Measurements from ENCODE around the gene DNASE2B. TPM values are rescaled to one million over a fixed set of nuclear protein-coding genes. Genes with fewer than 3 reads are reported as not detected.

DNASE2B gene
- total and polyA plus RNA-seq, 2 experiments from 2014 or later = not detected

GRCh38 chr1:84382127-84382526, 16.2 kb upstream of the DNASE2B start:
- Histone ChIP-seq H3K9me2 (ENCODE audit: insufficient read depth) (no peaks in the 10 kb centered on the region), H3K27ac (ENCODE audit: low read depth) (no peak overlapping the region), H3K4me2 (peak overlapping the region; percentile 6; the same call in 1 of the 2 replicates), H2AFZ (no peak overlapping the region; the same call in 1 of the 2 replicates), H3K4me3 (no peak overlapping the region), H3K27me3 (ENCODE audit: insufficient read depth) (no peaks in the 10 kb centered on the region), H3K4me1 (ENCODE audit: insufficient read depth) (peaks cover 12% of the 10 kb centered on the region; the same call in 1 of the 2 replicates), H3F3A (replicated peaks; ENCODE audit: low read depth) (no peaks in the 10 kb centered on the region), H4K20me1 (replicated peaks; ENCODE audit: insufficient read depth) (no peaks in the 10 kb centered on the region), H3K79me2 (replicated peaks; ENCODE audit: insufficient read depth) (no peaks in the 10 kb centered on the region), H3K36me3 (ENCODE audit: insufficient read depth) (no peaks in the 10 kb centered on the region)
- Mint-ChIP-seq H3K9me3 (no peaks in the 10 kb centered on the region), H3K36me3 (ENCODE audit: low read depth) (no peaks in the 10 kb centered on the region), H3K4me1 (peaks cover 8% of the 10 kb centered on the region), H3K27ac (no peak overlapping the region), H3K27me3 (ENCODE audit: insufficient read depth, low read depth, poor library complexity) (no peaks in the 10 kb centered on the region), H3K4me3 (no peak overlapping the region)
- ATAC-seq (no peak), DNase-seq (ENCODE audit: low spot score) (no peak)
- no peak for TF ChIP-seq EZH2 (IDR thresholded peaks at IDR 0.05; ENCODE audit: low read depth, unreplicated experiment)
- TF ChIP-seq POLR2AphosphoS5 (IDR thresholded peaks at IDR 0.05; ENCODE audit: low read depth) = no peak
- TF ChIP-seq REST (IDR thresholded peaks at IDR 0.05; ENCODE audit: unreplicated experiment) = no peak
- no peak for TF ChIP-seq STAT1 (IDR thresholded peaks at IDR 0.05; ENCODE audit: unreplicated experiment)
- TF ChIP-seq JUNB (IDR thresholded peaks at IDR 0.05; ENCODE audit: unreplicated experiment) = no peak
- no peak for TF ChIP-seq ZNF114 (CRISPR knock-in tag; IDR thresholded peaks at IDR 0.05)

GRCh38 chr1:84385347-84385746, 12.9 kb upstream of the DNASE2B start:
- Mint-ChIP-seq H3K4me1 (peaks cover 8% of the 10 kb centered on the region), H3K9me3 (no peaks in the 10 kb centered on the region), H3K4me3 (no peak overlapping the region), H3K36me3 (ENCODE audit: low read depth) (no peaks in the 10 kb centered on the region), H3K27me3 (ENCODE audit: insufficient read depth, low read depth, poor library complexity) (no peaks in the 10 kb centered on the region), H3K27ac (no peak overlapping the region)
- Histone ChIP-seq H3K4me1 (ENCODE audit: insufficient read depth) (no peaks in the 10 kb centered on the region), H3K27me3 (ENCODE audit: insufficient read depth) (no peaks in the 10 kb centered on the region), H3K27ac (ENCODE audit: low read depth) (no peak overlapping the region), H3K4me2 (no peak overlapping the region), H3K9me2 (ENCODE audit: insufficient read depth) (no peaks in the 10 kb centered on the region), H3F3A (replicated peaks; ENCODE audit: low read depth) (no peaks in the 10 kb centered on the region), H3K36me3 (ENCODE audit: insufficient read depth) (no peaks in the 10 kb centered on the region), H2AFZ (0 out of 2 replicates have a peak overlapping the region, but pooled peaks have one; percentile 34), H3K79me2 (replicated peaks; ENCODE audit: insufficient read depth) (no peaks in the 10 kb centered on the region), H3K4me3 (no peak overlapping the region), H4K20me1 (replicated peaks; ENCODE audit: insufficient read depth) (no peaks in the 10 kb centered on the region)
- no peak for TF ChIP-seq CREB1 (CRISPR knock-in tag; IDR thresholded peaks at IDR 0.05; ENCODE audit: low read depth)
- TF ChIP-seq NANOG (IDR thresholded peaks at IDR 0.05; ENCODE audit: borderline replicate concordance) = no peak
- no peak for TF ChIP-seq ZNF114 (CRISPR knock-in tag; IDR thresholded peaks at IDR 0.05)
- TF ChIP-seq EZH2phosphoT487 (IDR thresholded peaks at IDR 0.05; ENCODE audit: unreplicated experiment) = no peak
- TF ChIP-seq STAT1 (IDR thresholded peaks at IDR 0.05; ENCODE audit: unreplicated experiment) = no peak
- ATAC-seq (no peak), DNase-seq (ENCODE audit: low spot score) (no peak)
